ENCODE results near the gene TOMM7. TPM values are rescaled to one million over a fixed set of nuclear protein-coding genes. Genes with fewer than 3 reads are reported as not detected.

The TOMM7 gene
- polyA plus RNA-seq (2011; rRNA removed): 390 and 549 TPM in 2 replicates
- polyA minus RNA-seq (2011; rRNA and poly(A)+ RNA removed): 95.8 and 143 TPM in 2 replicates

- H3K27me3 ChIP-seq (ENCODE audit: control insufficient read depth, insufficient read depth, low read length): no peaks in the 10 kb centered on the region
- peak; percentile 94 for DNase-seq (ENCODE audit: low read depth, low spot score)
- POLR2A ChIA-PET: interaction anchor here (0.6 to 1.0 kb wide), 3 partner anchors 33 to 293 kb away, joined by 3 read pairs; no protein-coding TSS in a partner anchor
- H3K4me3 ChIP-seq (ENCODE audit: low read depth, low read length): peak within 1 kb of the TSS; percentile 95
- TF ChIP-seq CTCF (IDR thresholded peaks at IDR 0.05; ENCODE audit: low read depth, low read length): no peak
- CTCF ChIA-PET: interaction anchor here (1.0 to 2.5 kb wide), 7 partner anchors 33 to 262 kb away, joined by 3 to 12 read pairs (median 5); partner anchors contain the start of gene IL6
- H3K9me3 ChIP-seq (ENCODE audit: control insufficient read depth, insufficient read depth, low read length): peaks cover 4% of the 10 kb centered on the region; the same call in 1 of the 2 replicates
- peak within 1 kb of the TSS; percentile 69 for H3K27ac ChIP-seq (ENCODE audit: low read depth, low read length)
These were observed at the start of gene TOMM7 for GRCh38 chr7:22822486-22823141. TOMM7 (minus strand) TSS chr7:22822849; CDS start chr7:22822779, 70 bp downstream.

- no peak for DNase-seq (ENCODE audit: low read depth, low spot score)
- Histone ChIP-seq H3K9me3 (ENCODE audit: control insufficient read depth, insufficient read depth, low read length) (peaks cover 7% of the 10 kb centered on the region; the same call in 1 of the 2 replicates), H3K27ac (ENCODE audit: low read depth, low read length) (no peak overlapping the region), H3K4me3 (ENCODE audit: low read depth, low read length) (no peak overlapping the region), H3K27me3 (ENCODE audit: control insufficient read depth, insufficient read depth, low read length) (no peaks in the 10 kb centered on the region)
- no peak for TF ChIP-seq CTCF (IDR thresholded peaks at IDR 0.05; ENCODE audit: low read depth, low read length)
- CTCF ChIA-PET: interaction anchor here (1.8 kb wide), 1 partner anchor 183 kb away, joined by 8 read pairs; no protein-coding TSS in a partner anchor
- POLR2A ChIA-PET: no interaction called here
These were observed 49.6 kb upstream of the TOMM7 start for GRCh38 chr7:22872096-22872807.

GRCh38 chr7:22871661-22872060 lies 49.0 kb upstream of the TOMM7 start:
- no peak for TF ChIP-seq CTCF (IDR thresholded peaks at IDR 0.05; ENCODE audit: low read depth, low read length)
- no peak overlapping the region for H3K27ac ChIP-seq (ENCODE audit: low read depth, low read length)
- H3K4me3 ChIP-seq (ENCODE audit: low read depth, low read length): no peak overlapping the region
- DNase-seq (ENCODE audit: low read depth, low spot score): no peak
- peaks cover 7% of the 10 kb centered on the region; the same call in 1 of the 2 replicates for H3K9me3 ChIP-seq (ENCODE audit: control insufficient read depth, insufficient read depth, low read length)
- POLR2A ChIA-PET: no interaction called here
- H3K27me3 ChIP-seq (ENCODE audit: control insufficient read depth, insufficient read depth, low read length): no peaks in the 10 kb centered on the region
- CTCF ChIA-PET: interaction anchor here (1.8 kb wide), 1 partner anchor 184 kb away, joined by 8 read pairs; no protein-coding TSS in a partner anchor

GRCh38 chr7:22868509-22868908 lies 45.9 kb upstream of the TOMM7 start:
- CTCF ChIA-PET: interaction anchor here (2.3 to 2.6 kb wide), 2 partner anchors 187 to 309 kb away, joined by 8 to 13 read pairs; no protein-coding TSS in a partner anchor
- TF ChIP-seq CTCF (IDR thresholded peaks at IDR 0.05; ENCODE audit: low read depth, low read length): no peak

More at GRCh38 chr7:22868509-22868908, 45.9 kb upstream of the TOMM7 start:
- Histone ChIP-seq H3K27me3 (ENCODE audit: control insufficient read depth, insufficient read depth, low read length) (no peaks in the 10 kb centered on the region), H3K9me3 (ENCODE audit: control insufficient read depth, insufficient read depth, low read length) (peaks cover 7% of the 10 kb centered on the region; the same call in 1 of the 2 replicates), H3K27ac (ENCODE audit: low read depth, low read length) (no peak overlapping the region), H3K4me3 (ENCODE audit: low read depth, low read length) (no peak overlapping the region)
- POLR2A ChIA-PET: no interaction called here
- no peak for DNase-seq (ENCODE audit: low read depth, low spot score)
